ENCODE measurements around the gene LENG8.

LENG8 gene

GRCh38 chr19:54454781-54455675 is 6.0 kb downstream of the LENG8 start:
- DNase-seq (ENCODE audit: low read depth, low spot score): no peak
- Histone ChIP-seq H3K9me3 (ENCODE audit: low read depth, low read length) (no peaks in the 10 kb centered on the region), H3K27ac (no peak overlapping the region), H3K36me3 (ENCODE audit: insufficient read depth, low read length) (peaks cover 89% of the 10 kb centered on the region), H3K9ac (ENCODE audit: insufficient read length) (no peak overlapping the region), H3K4me3 (no peak overlapping the region)
- TF ChIP-seq EZH2 (IDR thresholded peaks at IDR 0.05) (no peak), FOXP2 (optimal IDR thresholded peaks at IDR 0.05; ENCODE audit: control extremely low read depth, extremely low read length, insufficient read depth) (no peak), POLR2AphosphoS5 (IDR thresholded peaks at IDR 0.05; ENCODE audit: borderline replicate concordance, low read depth, low read length) (no peak; the same call in 1 of the 2 replicates)

DNA sequence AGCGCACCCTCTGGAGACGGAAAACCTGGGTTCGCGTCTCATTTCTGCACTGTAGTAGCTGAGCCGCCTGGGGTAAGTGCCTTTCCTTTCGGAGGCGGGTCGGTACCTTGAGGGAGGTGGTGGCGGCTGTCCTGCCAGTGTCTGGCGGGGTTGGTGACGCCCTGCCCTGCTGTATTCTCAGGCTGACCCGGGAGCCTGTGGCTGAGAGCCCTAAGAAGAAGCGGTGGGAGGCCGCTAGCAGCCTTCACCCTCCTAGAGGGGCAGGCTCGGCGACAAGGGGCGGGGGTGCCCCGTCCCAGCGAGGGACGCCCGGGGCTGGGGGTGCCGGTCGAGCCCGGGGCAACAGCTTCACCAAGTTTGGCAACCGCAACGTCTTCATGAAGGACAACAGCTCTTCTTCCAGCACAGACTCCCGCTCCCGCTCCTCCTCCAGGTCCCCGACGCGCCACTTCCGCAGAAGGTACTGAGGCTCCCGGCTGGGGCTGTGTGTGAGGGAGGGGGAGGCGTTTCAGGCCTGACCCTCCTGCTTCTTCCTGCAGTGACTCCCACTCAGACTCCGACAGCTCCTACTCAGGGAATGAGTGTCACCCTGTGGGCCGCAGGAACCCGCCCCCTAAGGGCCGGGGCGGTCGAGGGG is 6.9 kb downstream of the LENG8 start:
- TF ChIP-seq FOXP2 (optimal IDR thresholded peaks at IDR 0.05; ENCODE audit: control extremely low read depth, extremely low read length, insufficient read depth) (no peak), EZH2 (IDR thresholded peaks at IDR 0.05) (no peak), POLR2AphosphoS5 (IDR thresholded peaks at IDR 0.05; ENCODE audit: borderline replicate concordance, low read depth, low read length) (no peak)
- H3K27ac ChIP-seq: no peak overlapping the region
- H3K9ac ChIP-seq (ENCODE audit: insufficient read length): no peak overlapping the region
- no peaks in the 10 kb centered on the region for H3K9me3 ChIP-seq (ENCODE audit: low read depth, low read length)
- no peak overlapping the region for H3K4me3 ChIP-seq
- peaks cover 91% of the 10 kb centered on the region for H3K36me3 ChIP-seq (ENCODE audit: insufficient read depth, low read length)
- DNase-seq (ENCODE audit: low read depth, low spot score): no peak

DNA sequence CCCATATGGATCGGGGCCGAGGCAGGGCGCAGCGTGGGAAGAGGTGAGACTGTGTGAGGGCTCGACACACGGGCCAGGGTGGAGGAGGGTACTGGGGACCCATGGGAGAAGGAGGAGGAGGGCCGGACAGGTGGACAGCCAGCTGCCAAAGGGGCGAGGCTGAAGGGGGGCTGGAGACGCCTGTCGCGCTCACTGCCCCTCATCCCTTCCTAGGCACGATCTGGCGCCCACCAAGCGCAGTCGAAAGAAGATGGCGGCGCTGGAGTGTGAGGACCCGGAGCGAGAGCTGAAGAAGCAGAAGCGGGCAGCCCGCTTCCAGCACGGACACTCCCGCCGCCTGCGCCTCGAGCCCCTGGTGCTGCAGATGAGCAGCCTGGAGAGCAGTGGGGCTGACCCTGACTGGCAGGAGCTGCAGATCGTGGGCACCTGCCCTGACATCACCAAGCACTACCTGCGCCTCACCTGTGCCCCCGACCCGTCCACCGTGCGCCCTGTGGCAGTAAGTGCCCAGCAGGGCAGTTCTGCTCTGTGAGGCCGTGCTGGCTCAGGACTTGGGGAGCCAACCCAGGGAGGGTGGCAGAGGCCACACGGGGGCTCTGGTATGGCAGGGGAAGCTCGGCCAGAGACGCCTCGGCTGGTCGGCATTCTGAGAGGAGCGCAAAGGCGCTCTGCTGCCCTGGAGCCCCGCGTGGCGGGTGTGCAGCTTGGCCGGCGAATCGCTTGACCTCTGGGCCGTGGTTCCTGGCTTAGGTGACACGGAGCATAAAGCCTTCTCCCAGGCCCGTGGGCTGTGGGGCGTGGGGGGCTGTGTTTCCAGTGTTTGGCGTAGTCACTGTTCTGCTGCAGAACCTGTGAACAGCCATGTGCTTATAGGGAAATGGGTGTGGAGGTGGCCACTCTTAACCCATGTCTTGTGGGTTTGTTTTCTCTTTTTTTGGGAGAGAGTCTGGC is 7.7 kb downstream of the LENG8 start:
- Histone ChIP-seq H3K4me3 (no peak overlapping the region), H3K36me3 (ENCODE audit: insufficient read depth, low read length) (peaks cover 88% of the 10 kb centered on the region), H3K27ac (no peak overlapping the region), H3K9ac (ENCODE audit: insufficient read length) (no peak overlapping the region), H3K9me3 (ENCODE audit: low read depth, low read length) (no peaks in the 10 kb centered on the region)
- DNase-seq (ENCODE audit: low read depth, low spot score): no peak
- no peak for TF ChIP-seq FOXP2 (optimal IDR thresholded peaks at IDR 0.05; ENCODE audit: control extremely low read depth, extremely low read length, insufficient read depth)
- no peak for TF ChIP-seq EZH2 (IDR thresholded peaks at IDR 0.05)
- TF ChIP-seq POLR2AphosphoS5 (IDR thresholded peaks at IDR 0.05; ENCODE audit: borderline replicate concordance, low read depth, low read length): no peak; the same call in 1 of the 2 replicates

DNA sequence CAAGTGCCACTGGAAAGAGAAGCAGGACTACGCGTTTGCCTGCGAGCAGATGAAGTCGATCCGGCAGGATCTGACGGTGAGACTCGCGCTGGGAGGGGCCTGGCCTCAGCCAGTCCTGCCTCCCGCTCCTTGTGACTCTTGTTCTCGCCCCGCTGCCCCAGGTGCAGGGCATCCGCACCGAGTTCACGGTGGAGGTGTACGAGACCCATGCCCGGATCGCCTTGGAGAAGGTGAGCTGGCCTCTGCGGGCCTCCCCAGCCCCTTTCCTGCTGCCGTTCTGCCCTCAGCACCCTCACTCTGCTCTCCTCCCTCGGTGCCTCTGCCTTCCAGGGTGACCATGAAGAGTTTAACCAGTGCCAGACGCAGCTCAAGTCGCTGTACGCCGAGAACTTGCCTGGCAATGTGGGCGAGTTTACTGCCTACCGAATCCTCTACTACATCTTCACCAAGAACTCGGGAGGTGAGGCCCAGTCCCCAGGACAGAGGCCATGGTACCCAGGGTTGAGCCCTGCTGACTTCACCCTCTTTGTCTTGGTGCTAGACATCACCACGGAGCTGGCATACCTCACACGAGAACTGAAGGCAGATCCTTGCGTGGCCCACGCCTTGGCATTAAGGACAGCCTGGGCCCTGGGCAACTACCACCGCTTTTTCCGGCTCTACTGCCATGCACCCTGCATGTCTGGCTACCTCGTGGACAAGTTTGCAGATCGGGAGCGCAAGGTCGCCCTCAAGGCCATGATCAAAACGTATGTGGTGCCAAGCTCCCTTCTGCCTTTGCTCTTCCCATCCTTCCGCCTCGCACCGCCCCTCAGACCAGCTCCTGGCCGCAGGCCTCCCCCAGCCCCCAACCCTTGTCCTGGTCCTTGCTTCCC is 9.0 kb downstream of the LENG8 start:
- no peaks in the 10 kb centered on the region for H3K9me3 ChIP-seq (ENCODE audit: low read depth, low read length)
- H3K36me3 ChIP-seq (ENCODE audit: insufficient read depth, low read length): peaks cover 82% of the 10 kb centered on the region
- TF ChIP-seq FOXP2 (optimal IDR thresholded peaks at IDR 0.05; ENCODE audit: control extremely low read depth, extremely low read length, insufficient read depth) (no peak), POLR2AphosphoS5 (IDR thresholded peaks at IDR 0.05; ENCODE audit: borderline replicate concordance, low read depth, low read length) (no peak), EZH2 (IDR thresholded peaks at IDR 0.05) (no peak)
- no peak overlapping the region for H3K4me3 ChIP-seq
- no peak overlapping the region for H3K9ac ChIP-seq (ENCODE audit: insufficient read length)
- DNase-seq (ENCODE audit: low read depth, low spot score): no peak
- H3K27ac ChIP-seq: no peak overlapping the region

DNA sequence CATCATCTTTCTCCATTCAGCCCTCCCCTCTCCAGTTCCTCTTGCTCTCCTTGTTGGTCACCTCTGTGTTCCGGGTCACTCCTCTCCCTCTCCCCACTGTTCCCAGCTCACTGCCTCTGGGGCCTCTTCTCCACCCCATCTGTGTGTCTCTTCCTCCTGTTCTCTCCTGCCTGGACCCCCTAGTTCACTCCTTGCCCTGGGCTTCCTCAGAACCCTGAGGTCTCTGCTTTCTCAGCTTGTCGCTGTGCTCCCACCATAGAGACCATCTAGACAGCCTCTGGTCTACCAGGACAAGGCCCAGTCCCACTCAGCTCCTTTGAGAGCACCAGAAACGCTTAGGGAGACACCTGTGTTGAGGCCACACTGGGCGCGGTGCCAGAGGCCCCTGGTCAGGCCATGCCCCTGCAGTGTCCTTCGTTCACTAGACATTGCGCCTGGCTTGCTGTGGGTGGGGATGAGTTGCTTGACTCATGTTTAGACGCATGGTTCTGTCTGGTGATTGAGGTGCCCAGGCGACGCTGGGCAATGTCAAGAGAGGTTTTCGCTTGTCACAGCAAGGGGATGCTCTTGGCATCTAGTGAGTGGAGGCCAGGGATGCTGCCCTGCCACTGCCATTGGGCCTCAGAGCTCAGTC is 9.8 kb downstream of the LENG8 start:
- peaks cover 75% of the 10 kb centered on the region for H3K36me3 ChIP-seq (ENCODE audit: insufficient read depth, low read length)
- DNase-seq (ENCODE audit: low read depth, low spot score): no peak
- H3K9ac ChIP-seq (ENCODE audit: insufficient read length): no peak overlapping the region
- no peaks in the 10 kb centered on the region for H3K9me3 ChIP-seq (ENCODE audit: low read depth, low read length)
- no peak overlapping the region for H3K27ac ChIP-seq
- H3K4me3 ChIP-seq: no peak overlapping the region
- TF ChIP-seq FOXP2 (optimal IDR thresholded peaks at IDR 0.05; ENCODE audit: control extremely low read depth, extremely low read length, insufficient read depth): no peak
- no peak for TF ChIP-seq POLR2AphosphoS5 (IDR thresholded peaks at IDR 0.05; ENCODE audit: borderline replicate concordance, low read depth, low read length)
- no peak for TF ChIP-seq EZH2 (IDR thresholded peaks at IDR 0.05)

- Histone ChIP-seq H3K27ac (peak overlapping the region; percentile 42; the same call in 1 of the 2 replicates), H3K9ac (ENCODE audit: insufficient read length) (no peak overlapping the region), H3K4me3 (no peak overlapping the region), H3K9me3 (ENCODE audit: low read depth, low read length) (no peaks in the 10 kb centered on the region), H3K36me3 (ENCODE audit: insufficient read depth, low read length) (peaks cover 67% of the 10 kb centered on the region)
- TF ChIP-seq FOXP2 (optimal IDR thresholded peaks at IDR 0.05; ENCODE audit: control extremely low read depth, extremely low read length, insufficient read depth): no peak
- no peak for TF ChIP-seq POLR2AphosphoS5 (IDR thresholded peaks at IDR 0.05; ENCODE audit: borderline replicate concordance, low read depth, low read length)
- no peak for TF ChIP-seq EZH2 (IDR thresholded peaks at IDR 0.05)
- DNase-seq (ENCODE audit: low read depth, low spot score): no peak
Observed at GRCh38 chr19:54459282-54460229, 10.6 kb downstream of the LENG8 start.

Data from SK-N-MC (cell line).